SJCRH30 (cell line): ENCODE data around the gene NPC2. TPM values are rescaled to one million over a fixed set of nuclear protein-coding genes. Genes with fewer than 3 reads are reported as not detected.

Experiments used
- DNase-seq, 2 experiments: peaks; one replicate each; pipeline ENCODE4 v3.0.0-alpha.2; 2015 to 2020
- H3K27ac ChIP-seq: fragments of 250-450 bp; sonication (Bioruptor Pico); 2 replicates; pipeline ENCODE4 v1.5.1; 2020; ENCODE audit warnings: mild to moderate bottlenecking, moderate library complexity
- H3K27me3 ChIP-seq: fragments of 250-450 bp; sonication (Bioruptor Pico); 2 replicates; pipeline ENCODE4 v1.5.1; 2020; ENCODE audit warnings: mild to moderate bottlenecking, moderate library complexity
- H3K36me3 ChIP-seq: fragments of 250-450 bp; sonication (Bioruptor Pico); 2 replicates; pipeline ENCODE4 v1.5.1; 2020; ENCODE audit warnings: mild to moderate bottlenecking, moderate library complexity
- H3K4me1 ChIP-seq: fragments of 250-450 bp; sonication (Bioruptor Pico); 2 replicates; pipeline ENCODE4 v1.5.1; 2020; ENCODE audit warnings: mild to moderate bottlenecking, moderate library complexity
- H3K4me3 ChIP-seq: fragments of 250-450 bp; sonication (Bioruptor Pico); 2 replicates; pipeline ENCODE4 v1.5.1; 2020; ENCODE audit warnings: mild to moderate bottlenecking, moderate library complexity
- H3K9me3 ChIP-seq: fragments of 250-450 bp; sonication (Bioruptor Pico); replicated peaks from 2 replicates; pipeline ENCODE4 v1.5.1; 2020; ENCODE audit warnings: mild to moderate bottlenecking, moderate library complexity
- total RNA-seq: library from RNA; depleted of rRNA; stranded (reverse); fragments of >200 nt; shearing (Covaris generic); gene quantifications from 2 replicates; pipeline ENCODE4 v1.2.3, GENCODE V29; 2014

The NPC2 gene
- total RNA-seq, 1 experiment from 2014 or later = 99.2 TPM

DNA sequence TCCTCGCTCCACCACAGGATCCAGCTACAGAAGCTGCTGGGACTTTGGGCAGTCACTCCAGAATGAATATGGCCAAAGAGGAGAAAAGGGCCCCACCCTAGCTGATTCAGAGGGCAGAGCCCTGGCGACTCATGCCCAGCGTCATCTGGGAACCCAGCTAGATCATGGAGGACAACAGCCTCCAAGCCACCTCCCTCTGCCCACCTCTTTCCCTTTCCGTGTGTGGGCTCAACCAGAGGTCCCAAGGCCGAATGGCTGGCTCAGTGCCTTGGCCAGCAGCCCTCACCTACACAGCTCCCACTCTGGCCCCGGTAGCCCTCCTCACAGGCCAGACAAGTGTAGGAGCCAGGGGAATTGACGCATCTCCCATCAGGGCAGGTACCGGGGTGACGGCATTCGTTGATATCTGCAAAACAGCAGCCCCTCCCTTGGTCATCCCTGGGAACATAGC is 17.9 kb upstream of the NPC2 start:
- Histone ChIP-seq H3K4me1 (no peaks in the 10 kb centered on the region), H3K36me3 (no peaks in the 10 kb centered on the region), H3K27ac (no peak overlapping the region), H3K4me3 (no peak overlapping the region), H3K27me3 (no peaks in the 10 kb centered on the region), H3K9me3 (no peaks in the 10 kb centered on the region)
- no peak for DNase-seq

GRCh38 chr14:74510223-74510931 is 17.3 kb upstream of the NPC2 start:
- Histone ChIP-seq H3K4me1 (no peaks in the 10 kb centered on the region), H3K36me3 (no peaks in the 10 kb centered on the region), H3K27ac (no peak overlapping the region), H3K9me3 (no peaks in the 10 kb centered on the region), H3K27me3 (no peaks in the 10 kb centered on the region), H3K4me3 (no peak overlapping the region)
- no peak for DNase-seq

GRCh38 chr14:74509587-74510222 is 16.6 kb upstream of the NPC2 start:
- Histone ChIP-seq H3K9me3 (no peaks in the 10 kb centered on the region), H3K27ac (no peak overlapping the region), H3K36me3 (no peaks in the 10 kb centered on the region), H3K4me3 (no peak overlapping the region), H3K27me3 (no peaks in the 10 kb centered on the region), H3K4me1 (no peaks in the 10 kb centered on the region)
- no peak for DNase-seq

DNA sequence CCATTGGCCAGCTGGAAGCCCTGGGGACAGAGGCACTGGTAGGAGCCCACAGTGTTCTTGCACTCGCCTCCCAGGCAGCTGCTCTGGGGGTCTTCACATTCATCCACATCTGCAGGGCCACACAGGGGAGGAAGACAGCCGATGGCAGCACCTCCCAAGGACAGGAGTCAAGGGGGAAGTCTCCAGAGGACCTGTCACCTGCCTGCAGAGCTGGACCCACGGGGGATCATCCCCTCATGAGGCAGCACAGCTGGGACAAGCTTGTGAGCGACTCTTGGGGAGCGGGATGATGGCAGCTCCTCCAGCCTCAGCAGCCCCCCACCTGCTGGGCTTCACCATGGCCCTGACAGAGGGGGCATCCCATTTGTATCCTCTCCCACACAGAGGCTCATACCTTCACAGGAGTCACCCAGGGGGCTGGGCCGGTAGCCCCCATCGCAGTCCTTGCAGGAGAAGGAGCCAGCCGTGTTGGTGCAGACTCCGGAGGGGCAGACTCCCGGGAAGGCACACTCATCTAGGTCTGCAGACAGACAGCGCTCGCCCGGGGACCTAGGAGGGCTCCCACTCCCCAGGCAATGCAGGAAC is 15.8 kb upstream of the NPC2 start:
- no peak for DNase-seq
- Histone ChIP-seq H3K9me3 (no peaks in the 10 kb centered on the region), H3K27me3 (no peaks in the 10 kb centered on the region), H3K4me3 (no peak overlapping the region), H3K36me3 (no peaks in the 10 kb centered on the region), H3K27ac (no peak overlapping the region), H3K4me1 (no peaks in the 10 kb centered on the region)

- no peaks in the 10 kb centered on the region for H3K27me3 ChIP-seq
- no peaks in the 10 kb centered on the region for H3K36me3 ChIP-seq
- DNase-seq = no peak
- no peak overlapping the region for H3K4me3 ChIP-seq
- no peak overlapping the region for H3K27ac ChIP-seq
- no peaks in the 10 kb centered on the region for H3K9me3 ChIP-seq
- H3K4me1 ChIP-seq = no peaks in the 10 kb centered on the region
Measured at GRCh38 chr14:74508292-74508731, 15.2 kb upstream of the NPC2 start.

DNA sequence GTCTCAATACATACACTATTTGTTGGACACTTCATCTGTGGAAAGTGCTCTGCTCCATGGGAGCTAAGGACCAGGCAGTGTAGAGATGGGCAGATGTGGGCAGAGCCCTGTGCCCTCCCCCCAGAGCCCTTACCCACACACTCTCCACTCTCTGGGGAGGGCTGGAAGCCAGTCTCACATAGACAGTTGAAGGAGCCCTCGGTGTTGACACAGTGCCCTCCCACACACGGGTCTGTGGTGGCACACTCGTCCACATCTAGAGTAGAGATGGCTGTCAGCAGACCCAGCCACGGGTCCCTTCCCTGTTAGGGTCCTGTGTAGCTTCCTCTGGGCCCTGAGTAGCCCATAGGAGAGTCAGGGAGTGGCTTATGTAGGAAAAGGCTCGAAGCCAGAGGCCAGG is 14.7 kb upstream of the NPC2 start:
- H3K27ac ChIP-seq = no peak overlapping the region
- H3K4me1 ChIP-seq = no peaks in the 10 kb centered on the region
- no peaks in the 10 kb centered on the region for H3K9me3 ChIP-seq
- H3K4me3 ChIP-seq = no peak overlapping the region
- DNase-seq = no peak
- no peaks in the 10 kb centered on the region for H3K27me3 ChIP-seq
- no peaks in the 10 kb centered on the region for H3K36me3 ChIP-seq

- Histone ChIP-seq H3K27ac (no peak overlapping the region), H3K27me3 (no peaks in the 10 kb centered on the region), H3K4me1 (no peaks in the 10 kb centered on the region), H3K4me3 (no peak overlapping the region), H3K36me3 (no peaks in the 10 kb centered on the region), H3K9me3 (no peaks in the 10 kb centered on the region)
- DNase-seq = no peak
Measured at GRCh38 chr14:74507085-74507484, 14.0 kb upstream of the NPC2 start.

DNA sequence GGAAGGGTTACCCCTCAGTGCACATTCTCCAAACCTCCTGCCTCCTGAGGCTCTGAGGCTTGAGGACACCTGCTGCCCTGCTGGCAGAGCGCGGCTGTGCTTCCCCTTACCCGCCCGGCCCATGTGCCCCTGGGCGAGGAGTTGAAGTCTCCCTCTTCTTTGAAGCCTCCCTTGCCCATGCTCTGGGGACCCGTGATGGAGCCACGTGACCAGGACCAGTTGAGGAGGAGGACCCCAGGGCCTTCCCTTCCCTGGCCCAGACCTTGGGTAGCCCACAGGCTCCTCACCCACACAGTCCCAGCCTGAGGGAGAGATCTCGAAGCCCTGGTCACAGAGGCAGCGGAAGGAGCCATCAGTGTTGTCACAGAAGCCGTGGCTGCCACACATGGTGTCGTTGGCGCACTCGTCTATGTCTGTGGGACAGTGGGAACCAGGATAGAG is 13.3 kb upstream of the NPC2 start:
- H3K36me3 ChIP-seq = no peaks in the 10 kb centered on the region
- H3K4me3 ChIP-seq = no peak overlapping the region
- no peaks in the 10 kb centered on the region for H3K27me3 ChIP-seq
- H3K27ac ChIP-seq = no peak overlapping the region
- no peaks in the 10 kb centered on the region for H3K9me3 ChIP-seq
- no peaks in the 10 kb centered on the region for H3K4me1 ChIP-seq
- DNase-seq = no peak

DNA sequence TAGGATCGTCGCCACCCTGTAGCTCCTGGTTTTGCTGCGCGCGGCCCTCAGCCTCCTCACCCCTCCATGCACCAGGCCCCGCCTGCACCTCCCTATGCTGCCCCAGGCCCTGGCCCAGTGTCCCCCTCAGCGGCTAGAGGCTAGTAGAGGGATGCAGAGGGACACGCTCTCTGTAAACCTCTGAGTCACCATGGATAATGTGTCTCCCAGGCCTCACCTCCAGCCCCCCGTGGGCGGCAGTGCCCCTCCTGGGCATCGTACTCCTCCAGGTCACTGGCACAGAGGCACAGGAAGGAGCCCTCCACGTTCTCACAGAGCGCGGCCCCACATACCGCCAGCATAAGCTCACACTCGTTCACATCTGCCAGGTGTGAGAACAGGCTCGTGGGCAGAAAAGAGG is 12.7 kb upstream of the NPC2 start:
- no peaks in the 10 kb centered on the region for H3K4me1 ChIP-seq
- no peak overlapping the region for H3K27ac ChIP-seq
- no peaks in the 10 kb centered on the region for H3K27me3 ChIP-seq
- no peaks in the 10 kb centered on the region for H3K9me3 ChIP-seq
- no peak for DNase-seq
- H3K4me3 ChIP-seq = no peak overlapping the region
- H3K36me3 ChIP-seq = no peaks in the 10 kb centered on the region

DNA sequence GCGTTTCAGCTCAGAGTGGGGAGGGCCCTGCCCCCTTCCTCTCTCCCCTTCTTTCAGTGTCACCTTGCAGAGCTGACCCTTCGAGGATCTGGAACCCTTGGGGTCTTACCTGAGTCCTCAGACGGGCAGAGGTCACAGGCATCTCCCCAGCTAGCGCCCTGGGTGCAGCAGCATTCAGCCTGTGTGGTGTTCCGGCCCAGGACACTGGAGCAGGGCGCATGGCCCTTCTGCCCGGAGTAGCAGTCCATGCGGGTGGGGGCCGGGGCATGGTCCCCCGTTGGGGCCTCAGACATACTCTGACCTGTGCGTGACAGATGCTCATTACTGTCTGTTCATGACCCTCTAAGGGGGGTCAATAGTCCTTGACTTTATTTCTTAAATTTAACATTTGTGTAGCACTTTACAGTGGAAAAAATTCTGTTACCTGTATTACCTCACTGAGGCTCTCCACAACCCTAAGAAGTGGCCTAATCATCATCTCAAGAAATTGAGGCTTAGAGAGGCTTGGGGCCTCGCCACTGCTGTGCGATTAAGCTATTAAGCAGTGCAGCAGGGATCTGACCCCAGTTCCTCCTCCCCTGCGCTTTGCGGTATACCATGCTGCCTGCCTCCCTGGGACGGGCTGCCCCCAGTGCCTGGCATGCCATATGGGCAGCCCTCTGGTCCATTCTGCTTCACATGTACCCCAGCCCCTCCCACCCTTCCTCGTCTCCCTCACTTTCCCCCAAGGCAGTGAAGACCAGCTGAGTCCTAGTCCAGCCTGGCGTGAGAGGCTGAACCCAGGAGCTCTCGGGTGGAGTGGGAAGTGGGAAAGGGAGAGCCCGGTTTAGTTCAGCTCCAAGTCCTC is 12.0 kb upstream of the NPC2 start:
- Histone ChIP-seq H3K27ac (no peak overlapping the region), H3K27me3 (no peaks in the 10 kb centered on the region), H3K4me1 (no peaks in the 10 kb centered on the region), H3K4me3 (no peak overlapping the region), H3K9me3 (no peaks in the 10 kb centered on the region), H3K36me3 (no peaks in the 10 kb centered on the region)
- DNase-seq = no peak

GRCh38 chr14:74504412-74504811 is 11.3 kb upstream of the NPC2 start:
- Histone ChIP-seq H3K4me1 (no peaks in the 10 kb centered on the region), H3K9me3 (no peaks in the 10 kb centered on the region), H3K36me3 (no peaks in the 10 kb centered on the region), H3K4me3 (no peak overlapping the region), H3K27me3 (no peaks in the 10 kb centered on the region), H3K27ac (no peak overlapping the region)
- DNase-seq = no peak

GRCh38 chr14:74503938-74504335 is 10.8 kb upstream of the NPC2 start:
- H3K4me3 ChIP-seq = no peak overlapping the region
- no peaks in the 10 kb centered on the region for H3K36me3 ChIP-seq
- no peaks in the 10 kb centered on the region for H3K9me3 ChIP-seq
- H3K4me1 ChIP-seq = no peaks in the 10 kb centered on the region
- no peak overlapping the region for H3K27ac ChIP-seq
- DNase-seq = no peak
- H3K27me3 ChIP-seq = no peaks in the 10 kb centered on the region

GRCh38 chr14:74503291-74503937 is 10.3 kb upstream of the NPC2 start:
- H3K9me3 ChIP-seq = no peaks in the 10 kb centered on the region
- H3K4me1 ChIP-seq = no peaks in the 10 kb centered on the region
- H3K27me3 ChIP-seq = no peaks in the 10 kb centered on the region
- no peak overlapping the region for H3K27ac ChIP-seq
- H3K36me3 ChIP-seq = no peaks in the 10 kb centered on the region
- DNase-seq = no peak
- H3K4me3 ChIP-seq = no peak overlapping the region

GRCh38 chr14:74502236-74503019 is 9.3 kb upstream of the NPC2 start:
- Histone ChIP-seq H3K9me3 (no peaks in the 10 kb centered on the region), H3K27me3 (no peaks in the 10 kb centered on the region), H3K4me1 (no peaks in the 10 kb centered on the region), H3K36me3 (no peaks in the 10 kb centered on the region), H3K27ac (no peak overlapping the region), H3K4me3 (no peak overlapping the region)
- peak in 1 of 2 experiments; percentile 50 for DNase-seq
